ENCODE measurements around the gene GSAP.

Gene GSAP

DNA sequence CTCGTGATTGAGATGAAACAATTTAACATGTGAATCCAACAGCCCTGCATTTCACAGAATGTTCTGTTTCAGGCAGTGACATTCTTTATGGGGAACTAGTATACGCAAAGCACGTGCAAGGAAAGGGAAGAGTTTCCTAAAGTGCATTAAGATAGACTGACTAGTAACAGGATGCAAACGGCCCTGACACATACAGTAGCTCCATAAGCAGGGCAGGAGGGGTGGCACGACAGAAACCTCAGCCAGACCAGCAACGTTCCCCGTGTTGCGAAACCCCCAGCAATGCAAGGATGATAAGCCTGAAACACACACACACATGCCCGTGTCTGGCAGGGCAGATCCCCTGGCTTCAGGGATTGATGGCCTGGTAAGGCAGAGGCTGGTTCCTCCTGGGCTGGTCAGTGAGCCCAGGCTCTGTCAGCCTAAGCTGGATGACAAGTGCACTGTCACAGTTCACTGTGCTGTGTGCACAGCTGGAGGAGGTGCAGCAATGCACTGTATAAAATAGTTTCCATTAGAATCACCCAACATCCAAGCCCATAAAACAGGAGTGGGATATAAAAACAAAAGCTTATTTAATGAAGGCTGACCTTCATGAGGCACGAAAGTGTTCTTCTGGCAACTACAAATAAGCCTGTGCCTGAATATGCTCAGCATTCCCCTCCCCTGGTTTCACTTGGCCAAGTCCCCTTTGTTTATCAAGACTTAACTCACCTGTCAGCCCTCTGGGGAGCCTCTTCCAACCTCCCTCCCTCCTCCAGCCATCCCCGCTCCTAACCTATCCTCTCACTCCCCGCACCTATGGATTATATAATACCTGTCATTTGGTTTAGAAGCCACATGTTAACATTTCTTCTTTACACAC, 88.8 kb downstream of the GSAP start:
- Histone ChIP-seq H3K9me3 (ENCODE audit: insufficient read depth, low read depth, low read length) (no peaks in the 10 kb centered on the region), H3K4me1 (ENCODE audit: insufficient read depth, low read length) (0 out of 2 replicates have a peak, but pooled peaks cover 3% of the 10 kb centered on the region), H3K4me3 (ENCODE audit: low read length) (no peak overlapping the region), H3K27ac (ENCODE audit: low read depth, low read length) (no peak overlapping the region), H3K9ac (ENCODE audit: low read depth, low read length) (no peak overlapping the region), H3K27me3 (ENCODE audit: insufficient read depth, low read length) (no peaks in the 10 kb centered on the region), H3K36me3 (ENCODE audit: insufficient read depth, low read length) (no peaks in the 10 kb centered on the region)
- 83% methylated on average over 12 of the region's 12 CpGs for WGBS

GRCh38 chr7:77326131-77326530, 90.0 kb downstream of the GSAP start:
- Histone ChIP-seq H3K27ac (ENCODE audit: low read depth, low read length) (no peak overlapping the region), H3K9ac (ENCODE audit: low read depth, low read length) (no peak overlapping the region), H3K36me3 (ENCODE audit: insufficient read depth, low read length) (no peaks in the 10 kb centered on the region), H3K4me3 (ENCODE audit: low read length) (no peak overlapping the region), H3K9me3 (ENCODE audit: insufficient read depth, low read depth, low read length) (no peaks in the 10 kb centered on the region), H3K27me3 (ENCODE audit: insufficient read depth, low read length) (no peaks in the 10 kb centered on the region), H3K4me1 (ENCODE audit: insufficient read depth, low read length) (0 out of 2 replicates have a peak, but pooled peaks cover 3% of the 10 kb centered on the region)
- 83% methylated on average over 3 of the region's 3 CpGs for WGBS

- no peak overlapping the region for H3K4me3 ChIP-seq (ENCODE audit: low read length)
- no peaks in the 10 kb centered on the region for H3K4me1 ChIP-seq (ENCODE audit: insufficient read depth, low read length)
- no peaks in the 10 kb centered on the region for H3K36me3 ChIP-seq (ENCODE audit: insufficient read depth, low read length)
- H3K9ac ChIP-seq (ENCODE audit: low read depth, low read length): no peak overlapping the region
- no peaks in the 10 kb centered on the region for H3K9me3 ChIP-seq (ENCODE audit: insufficient read depth, low read depth, low read length)
- 96% methylated on average over 2 of the region's 2 CpGs for WGBS
- no peaks in the 10 kb centered on the region for H3K27me3 ChIP-seq (ENCODE audit: insufficient read depth, low read length)
- H3K27ac ChIP-seq (ENCODE audit: low read depth, low read length): no peak overlapping the region
Measured at GRCh38 chr7:77321300-77321699, 94.8 kb downstream of the GSAP start.

DNA sequence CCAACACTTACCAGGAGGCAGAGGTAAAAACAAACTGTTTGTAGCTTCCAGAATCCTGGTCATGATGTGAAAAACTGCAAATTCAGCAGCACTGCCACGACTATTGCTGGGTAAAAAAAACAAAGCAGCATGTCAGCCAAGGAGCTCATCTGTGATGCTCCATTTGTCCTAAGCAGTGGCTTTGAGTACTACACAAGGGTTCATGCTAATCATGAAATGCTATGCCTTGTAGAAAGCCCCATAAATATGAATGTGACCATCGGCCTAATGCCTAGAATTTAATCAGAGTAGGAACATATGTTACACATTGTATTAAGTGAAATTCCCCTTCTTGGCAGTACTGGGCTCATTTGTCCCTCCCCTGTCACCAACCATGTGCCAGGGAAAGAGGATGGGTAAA, 95.4 kb downstream of the GSAP start:
- 91% methylated on average over 2 of the region's 2 CpGs for WGBS

DNA sequence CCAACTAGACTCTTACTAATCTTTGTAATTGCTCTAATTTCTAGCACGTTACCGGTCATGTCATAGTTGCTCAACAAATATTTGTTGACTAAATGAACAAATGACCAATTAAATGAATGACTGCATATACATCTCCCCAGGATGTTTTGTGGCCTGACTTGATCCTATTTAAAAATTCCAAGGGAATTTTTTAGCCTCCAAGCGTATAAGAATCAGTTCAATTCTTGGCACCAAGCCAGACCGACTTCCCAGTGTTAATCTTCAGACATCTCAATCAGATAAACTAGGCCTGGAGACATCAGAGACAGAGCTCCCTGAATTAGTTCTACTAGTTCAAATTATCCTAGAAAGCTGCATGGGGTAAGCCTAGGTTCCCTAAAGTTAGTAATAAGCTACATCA, 96.0 kb downstream of the GSAP start:
- H3K27me3 ChIP-seq (ENCODE audit: insufficient read depth, low read length): no peaks in the 10 kb centered on the region
- H3K9ac ChIP-seq (ENCODE audit: low read depth, low read length): no peak overlapping the region
- H3K4me3 ChIP-seq (ENCODE audit: low read length): no peak overlapping the region
- no peaks in the 10 kb centered on the region for H3K4me1 ChIP-seq (ENCODE audit: insufficient read depth, low read length)
- WGBS: 97% methylated on average over 4 of the region's 4 CpGs
- H3K36me3 ChIP-seq (ENCODE audit: insufficient read depth, low read length): no peaks in the 10 kb centered on the region
- H3K9me3 ChIP-seq (ENCODE audit: insufficient read depth, low read depth, low read length): no peaks in the 10 kb centered on the region
- H3K27ac ChIP-seq (ENCODE audit: low read depth, low read length): no peak overlapping the region

More for the DNA sequence above, 95.4 kb downstream of the GSAP start:
- no peak overlapping the region for H3K27ac ChIP-seq (ENCODE audit: low read depth, low read length)
- H3K36me3 ChIP-seq (ENCODE audit: insufficient read depth, low read length): no peaks in the 10 kb centered on the region
- H3K27me3 ChIP-seq (ENCODE audit: insufficient read depth, low read length): no peaks in the 10 kb centered on the region
- no peak overlapping the region for H3K4me3 ChIP-seq (ENCODE audit: low read length)
- no peak overlapping the region for H3K9ac ChIP-seq (ENCODE audit: low read depth, low read length)
- no peaks in the 10 kb centered on the region for H3K4me1 ChIP-seq (ENCODE audit: insufficient read depth, low read length)
- no peaks in the 10 kb centered on the region for H3K9me3 ChIP-seq (ENCODE audit: insufficient read depth, low read depth, low read length)

- WGBS: 100% methylated on average over 1 of the region's 1 CpG
- Histone ChIP-seq H3K9me3 (ENCODE audit: insufficient read depth, low read depth, low read length) (no peaks in the 10 kb centered on the region), H3K4me1 (ENCODE audit: insufficient read depth, low read length) (no peaks in the 10 kb centered on the region), H3K27ac (ENCODE audit: low read depth, low read length) (no peak overlapping the region), H3K36me3 (ENCODE audit: insufficient read depth, low read length) (no peaks in the 10 kb centered on the region), H3K9ac (ENCODE audit: low read depth, low read length) (no peak overlapping the region), H3K27me3 (ENCODE audit: insufficient read depth, low read length) (no peaks in the 10 kb centered on the region), H3K4me3 (ENCODE audit: low read length) (no peak overlapping the region)
Measured at GRCh38 chr7:77318019-77318418, 98.1 kb downstream of the GSAP start.

- Histone ChIP-seq H3K27ac (ENCODE audit: low read depth, low read length) (no peak overlapping the region), H3K9ac (ENCODE audit: low read depth, low read length) (no peak overlapping the region), H3K4me1 (ENCODE audit: insufficient read depth, low read length) (no peaks in the 10 kb centered on the region), H3K9me3 (ENCODE audit: insufficient read depth, low read depth, low read length) (no peaks in the 10 kb centered on the region), H3K36me3 (ENCODE audit: insufficient read depth, low read length) (no peaks in the 10 kb centered on the region), H3K27me3 (ENCODE audit: insufficient read depth, low read length) (no peaks in the 10 kb centered on the region), H3K4me3 (ENCODE audit: low read length) (no peak overlapping the region)
- WGBS: 69% methylated on average over 1 of the region's 2 CpGs
Measured at GRCh38 chr7:77316219-77316978, 99.8 kb downstream of the GSAP start.

DNA sequence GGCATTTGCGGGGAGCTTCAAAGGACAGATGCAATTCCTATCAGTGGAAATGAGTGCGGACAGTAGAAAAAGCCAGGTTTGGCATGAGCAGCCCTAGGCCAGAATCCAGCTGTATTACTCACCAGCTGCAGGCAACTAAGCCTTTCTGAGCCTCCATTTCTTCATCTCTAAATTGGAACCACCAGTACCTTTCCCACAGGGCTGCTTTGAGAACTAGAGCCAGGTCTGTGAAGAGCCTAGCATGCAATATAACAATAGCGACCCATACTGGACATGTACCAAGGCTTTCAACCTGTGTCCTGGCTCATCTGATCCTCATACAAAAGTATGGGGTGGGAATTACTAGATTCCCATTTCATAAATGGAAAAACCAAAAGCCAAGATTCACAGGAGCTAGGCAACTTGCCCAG, 101.0 kb downstream of the GSAP start:
- H3K36me3 ChIP-seq (ENCODE audit: insufficient read depth, low read length): no peaks in the 10 kb centered on the region
- WGBS: 94% methylated on average over 3 of the region's 3 CpGs

GRCh38 chr7:77313876-77314480, 102.2 kb downstream of the GSAP start:
- no peak overlapping the region for H3K9ac ChIP-seq (ENCODE audit: low read depth, low read length)

More for the DNA sequence above, 101.0 kb downstream of the GSAP start:
- H3K4me3 ChIP-seq (ENCODE audit: low read length): no peak overlapping the region
- no peak overlapping the region for H3K9ac ChIP-seq (ENCODE audit: low read depth, low read length)
- peaks cover 1% of the 10 kb centered on the region; the same call in 1 of the 2 replicates for H3K4me1 ChIP-seq (ENCODE audit: insufficient read depth, low read length)
- no peak overlapping the region for H3K27ac ChIP-seq (ENCODE audit: low read depth, low read length)
- no peaks in the 10 kb centered on the region for H3K9me3 ChIP-seq (ENCODE audit: insufficient read depth, low read depth, low read length)
- no peaks in the 10 kb centered on the region for H3K27me3 ChIP-seq (ENCODE audit: insufficient read depth, low read length)

GRCh38 chr7:77313085-77313484, 103.1 kb downstream of the GSAP start:
- no peaks in the 10 kb centered on the region for H3K9me3 ChIP-seq (ENCODE audit: insufficient read depth, low read depth, low read length)
- H3K9ac ChIP-seq (ENCODE audit: low read depth, low read length): no peak overlapping the region
- no peaks in the 10 kb centered on the region for H3K36me3 ChIP-seq (ENCODE audit: insufficient read depth, low read length)
- H3K27me3 ChIP-seq (ENCODE audit: insufficient read depth, low read length): no peaks in the 10 kb centered on the region
- H3K4me3 ChIP-seq (ENCODE audit: low read length): no peak overlapping the region
- no peak overlapping the region for H3K27ac ChIP-seq (ENCODE audit: low read depth, low read length)
- H3K4me1 ChIP-seq (ENCODE audit: insufficient read depth, low read length): peaks cover 6% of the 10 kb centered on the region
- WGBS: 73% methylated on average over 1 of the region's 2 CpGs

More at GRCh38 chr7:77313876-77314480, 102.2 kb downstream of the GSAP start:
- Histone ChIP-seq H3K4me3 (ENCODE audit: low read length) (no peak overlapping the region), H3K36me3 (ENCODE audit: insufficient read depth, low read length) (no peaks in the 10 kb centered on the region), H3K9me3 (ENCODE audit: insufficient read depth, low read depth, low read length) (no peaks in the 10 kb centered on the region), H3K4me1 (ENCODE audit: insufficient read depth, low read length) (peaks cover 6% of the 10 kb centered on the region), H3K27ac (ENCODE audit: low read depth, low read length) (no peak overlapping the region), H3K27me3 (ENCODE audit: insufficient read depth, low read length) (no peaks in the 10 kb centered on the region)
- WGBS: 94% methylated on average over 5 of the region's 5 CpGs

DNA sequence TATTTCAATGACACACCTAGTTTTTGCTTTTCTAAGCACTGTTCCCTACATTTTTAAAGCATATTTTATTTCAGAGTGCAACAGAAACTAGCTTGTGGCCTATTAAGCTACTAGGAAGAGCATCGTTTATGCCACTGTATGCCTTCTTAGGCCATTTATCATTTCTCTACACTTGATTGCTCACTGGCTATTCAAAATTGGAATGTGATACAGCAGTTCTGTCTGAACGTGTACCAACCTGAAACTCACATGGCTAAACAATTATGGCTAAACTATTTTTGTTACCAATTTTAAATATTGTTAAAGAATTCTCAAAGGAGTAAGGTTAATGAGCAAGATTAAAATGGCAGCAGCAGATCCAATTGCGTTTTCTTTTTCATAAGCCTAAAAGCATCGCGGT, 105.2 kb downstream of the GSAP start:
- no peak overlapping the region for H3K9ac ChIP-seq (ENCODE audit: low read depth, low read length)
- H3K9me3 ChIP-seq (ENCODE audit: insufficient read depth, low read depth, low read length): no peaks in the 10 kb centered on the region
- H3K4me3 ChIP-seq (ENCODE audit: low read length): no peak overlapping the region
- peaks cover 6% of the 10 kb centered on the region for H3K4me1 ChIP-seq (ENCODE audit: insufficient read depth, low read length)
- no peaks in the 10 kb centered on the region for H3K36me3 ChIP-seq (ENCODE audit: insufficient read depth, low read length)
- no peaks in the 10 kb centered on the region for H3K27me3 ChIP-seq (ENCODE audit: insufficient read depth, low read length)
- no peak overlapping the region for H3K27ac ChIP-seq (ENCODE audit: low read depth, low read length)
- WGBS: 88% methylated on average over 5 of the region's 5 CpGs
